ENCODE measurements around the gene MROH8. TPM values are rescaled to one million over a fixed set of nuclear protein-coding genes. Genes with fewer than 3 reads are reported as not detected.

Gene MROH8
- total RNA-seq, 1 donor from 2014 or later, result 1.5 TPM

DNA sequence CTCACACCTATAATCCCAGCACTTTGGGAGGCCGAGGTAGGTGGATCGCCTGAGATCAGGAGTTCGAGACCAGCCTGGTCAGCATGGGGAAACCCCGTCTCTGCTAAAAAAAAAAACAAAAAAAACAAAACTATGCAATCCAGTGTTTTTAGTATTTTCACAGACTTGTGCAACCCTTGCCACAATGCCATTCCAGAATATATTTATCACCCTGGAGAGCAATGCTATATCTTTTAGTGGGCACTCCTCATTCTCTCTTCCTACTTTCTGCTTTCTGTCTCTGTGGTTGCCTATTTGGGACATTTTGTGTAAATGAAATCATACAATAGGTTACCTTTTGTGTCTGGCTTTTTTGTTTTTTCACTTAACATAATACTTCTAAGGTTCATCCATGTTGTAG, 39.1 kb upstream of the MROH8 start:
- Histone ChIP-seq H3K27me3 (no peaks in the 10 kb centered on the region), H3K27ac (no peak overlapping the region), H3K9me3 (no peaks in the 10 kb centered on the region), H3K4me1 (peaks cover 17% of the 10 kb centered on the region), H3K4me3 (no peak overlapping the region), H3K36me3 (peaks cover 0 to 14% of the 10 kb centered on the region in 2 donors)
- DNase-seq (ENCODE audit: extremely low spot score in 2 of 2), result no peak
- intact Hi-C loops (cut with DNase I), result no loop called here
- TF ChIP-seq CTCF (IDR thresholded peaks at IDR 0.05) (no peak), POLR2A (IDR thresholded peaks at IDR 0.05) (no peak)

DNA sequence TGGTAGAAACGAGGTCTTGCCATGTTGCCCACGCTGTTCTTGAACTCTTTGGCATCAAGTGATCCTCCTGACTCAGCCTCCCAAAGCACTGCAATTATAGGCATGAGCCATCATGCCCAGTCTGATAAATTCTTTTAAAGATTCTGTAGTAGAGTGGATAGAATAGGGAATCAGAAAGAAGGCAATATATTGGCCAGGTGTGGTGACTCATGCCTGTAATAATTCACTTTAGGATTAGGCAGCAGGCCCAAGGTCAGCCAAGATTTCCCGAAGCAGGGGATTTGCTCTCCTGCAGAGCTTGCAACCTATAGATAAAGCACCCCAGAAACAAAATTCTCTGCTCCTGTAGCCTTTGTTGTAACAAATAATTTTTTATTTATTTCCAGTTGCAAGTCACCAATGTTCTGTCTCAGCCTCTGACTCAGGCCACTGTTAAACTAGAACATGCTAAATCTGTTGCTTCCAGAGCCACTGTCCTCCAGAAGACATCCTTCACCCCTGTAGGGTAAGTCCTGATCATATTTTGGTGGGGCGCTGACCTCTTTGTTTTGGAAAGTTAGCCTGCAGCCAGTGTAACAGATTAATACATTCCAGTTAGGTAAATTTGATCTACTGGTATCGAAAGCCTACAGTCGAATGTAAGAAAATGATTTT, 30.4 kb upstream of the MROH8 start:
- no peak for TF ChIP-seq POLR2A (IDR thresholded peaks at IDR 0.05)
- no peak for TF ChIP-seq CTCF (IDR thresholded peaks at IDR 0.05)
- TF ChIP-seq POLR2AphosphoS5 (IDR thresholded peaks at IDR 0.05; ENCODE audit: insufficient read depth in 1 of 2, low read depth in 1 of 2), result no peak
- DNase-seq (ENCODE audit: extremely low spot score in 2 of 2), result no peak
- intact Hi-C loops (cut with DNase I), result no loop called here
- no peaks in the 10 kb centered on the region for H3K27me3 ChIP-seq
- peaks cover 0 to 68% of the 10 kb centered on the region in 2 donors for H3K36me3 ChIP-seq
- no peak overlapping the region for H3K27ac ChIP-seq
- H3K4me1 ChIP-seq, result no peaks in the 10 kb centered on the region
- H3K4me3 ChIP-seq, result no peak overlapping the region
- H3K9me3 ChIP-seq, result no peaks in the 10 kb centered on the region

DNA sequence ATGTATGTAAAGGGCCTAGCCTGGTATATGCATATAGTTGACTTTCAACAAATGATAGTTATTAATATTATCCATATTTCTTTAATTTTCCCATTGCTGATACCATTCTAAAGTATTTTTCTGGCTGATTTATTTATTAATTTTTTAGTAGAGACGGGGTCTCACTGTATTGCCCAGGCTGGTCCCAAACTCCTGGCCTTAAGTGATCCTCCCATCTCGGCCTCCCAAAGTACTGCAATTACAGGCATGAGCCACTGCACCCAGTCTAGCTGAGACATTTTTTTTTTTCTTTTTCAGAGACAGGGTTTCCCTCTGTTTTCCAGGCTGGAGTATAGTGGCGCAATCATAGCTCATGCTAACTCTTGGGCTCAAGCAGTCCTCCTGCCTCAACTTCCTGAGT, 29.8 kb upstream of the MROH8 start:
- no peak for TF ChIP-seq CTCF (IDR thresholded peaks at IDR 0.05)
- no peak for TF ChIP-seq POLR2A (IDR thresholded peaks at IDR 0.05)
- no peaks in the 10 kb centered on the region for H3K27me3 ChIP-seq
- no peak for DNase-seq (ENCODE audit: extremely low spot score in 2 of 2)

DNA sequence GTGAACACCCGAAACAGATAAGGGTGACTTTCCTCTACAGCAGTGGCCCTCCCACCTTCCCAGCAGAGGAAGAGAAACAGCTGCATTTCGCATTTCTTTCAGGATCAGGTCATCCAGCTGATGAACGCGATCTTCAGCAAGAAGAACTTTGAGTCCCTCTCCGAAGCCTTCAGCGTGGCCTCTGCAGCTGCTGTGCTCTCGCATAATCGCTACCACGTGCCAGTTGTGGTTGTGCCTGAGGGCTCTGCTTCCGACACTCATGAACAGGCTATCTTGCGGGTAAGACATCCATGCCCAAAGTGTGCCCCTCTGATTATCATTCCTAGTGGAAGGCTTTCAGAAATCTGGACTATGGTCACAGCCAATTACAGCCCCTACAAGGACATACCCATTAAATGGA, 27.8 kb upstream of the MROH8 start:
- no peak for DNase-seq (ENCODE audit: extremely low spot score in 2 of 2)
- peaks cover 8% of the 10 kb centered on the region for H3K4me1 ChIP-seq
- no peak overlapping the region for H3K4me3 ChIP-seq
- peaks cover 0 to 64% of the 10 kb centered on the region in 2 donors for H3K36me3 ChIP-seq
- TF ChIP-seq CTCF (IDR thresholded peaks at IDR 0.05), result no peak
- no peak for TF ChIP-seq POLR2A (IDR thresholded peaks at IDR 0.05)
- TF ChIP-seq POLR2AphosphoS5 (IDR thresholded peaks at IDR 0.05; ENCODE audit: insufficient read depth in 1 of 2, low read depth in 1 of 2), result no peak
- H3K27ac ChIP-seq, result no peak overlapping the region
- intact Hi-C loops (cut with DNase I), result no loop called here
- H3K27me3 ChIP-seq, result no peaks in the 10 kb centered on the region
- H3K9me3 ChIP-seq, result no peaks in the 10 kb centered on the region

More for the DNA sequence above, 29.8 kb upstream of the MROH8 start:
- no peaks in the 10 kb centered on the region for H3K9me3 ChIP-seq
- no peaks in the 10 kb centered on the region for H3K4me1 ChIP-seq
- peaks cover 0 to 74% of the 10 kb centered on the region in 2 donors for H3K36me3 ChIP-seq
- H3K4me3 ChIP-seq, result no peak overlapping the region
- no peak overlapping the region for H3K27ac ChIP-seq
- intact Hi-C loops (cut with DNase I), result no loop called here

- no peak overlapping the region for H3K27ac ChIP-seq
Observed at GRCh38 chr20:37205794-37206193, 26.4 kb upstream of the MROH8 start.

More at GRCh38 chr20:37205794-37206193, 26.4 kb upstream of the MROH8 start:
- intact Hi-C loops (cut with DNase I), result no loop called here
- no peak for DNase-seq (ENCODE audit: extremely low spot score in 2 of 2)
- Histone ChIP-seq H3K36me3 (peaks cover 0 to 55% of the 10 kb centered on the region in 2 donors), H3K9me3 (no peaks in the 10 kb centered on the region), H3K4me1 (peaks cover 14% of the 10 kb centered on the region), H3K4me3 (no peak overlapping the region), H3K27me3 (no peaks in the 10 kb centered on the region)
- TF ChIP-seq CTCF (IDR thresholded peaks at IDR 0.05) (no peak), POLR2AphosphoS5 (IDR thresholded peaks at IDR 0.05; ENCODE audit: insufficient read depth in 1 of 2, low read depth in 1 of 2) (no peak), POLR2A (IDR thresholded peaks at IDR 0.05) (no peak)

Measured in vagina (tissue), 2 donors.